Measurements from ENCODE around the gene PPP1R16B.

PPP1R16B gene

GRCh38 chr20:38766071-38766470 lies 39.4 kb upstream of the PPP1R16B start:
- H3K27ac ChIP-seq = no peak overlapping the region; the same call in 1 of the 2 replicates
- TF ChIP-seq CTCF (conservative IDR thresholded peaks at IDR 0.05) = no peak

- no peak for TF ChIP-seq CTCF (conservative IDR thresholded peaks at IDR 0.05)
- H3K27ac ChIP-seq = no peak overlapping the region
Measured at GRCh38 chr20:38769376-38770295, 35.9 kb upstream of the PPP1R16B start.

GRCh38 chr20:38770546-38770945 lies 35.0 kb upstream of the PPP1R16B start:
- no peak overlapping the region for H3K27ac ChIP-seq

GRCh38 chr20:38770970-38771369 lies 34.5 kb upstream of the PPP1R16B start:
- TF ChIP-seq CTCF (conservative IDR thresholded peaks at IDR 0.05) = no peak
- H3K27ac ChIP-seq = no peak overlapping the region

More at GRCh38 chr20:38770546-38770945, 35.0 kb upstream of the PPP1R16B start:
- no peak for TF ChIP-seq CTCF (conservative IDR thresholded peaks at IDR 0.05)

- no peak overlapping the region for H3K27ac ChIP-seq
- TF ChIP-seq CTCF (conservative IDR thresholded peaks at IDR 0.05) = no peak
Measured at GRCh38 chr20:38771621-38772020, 33.9 kb upstream of the PPP1R16B start.

GRCh38 chr20:38774167-38774566 lies 31.3 kb upstream of the PPP1R16B start:
- H3K27ac ChIP-seq = no peak overlapping the region
- no peak for TF ChIP-seq CTCF (conservative IDR thresholded peaks at IDR 0.05)

GRCh38 chr20:38776363-38776762 lies 29.1 kb upstream of the PPP1R16B start:
- no peak overlapping the region for H3K27ac ChIP-seq
- TF ChIP-seq CTCF (conservative IDR thresholded peaks at IDR 0.05) = no peak

All from VCaP (cell line).